Measurements from ENCODE around the gene TBC1D5.

Gene TBC1D5

DNA sequence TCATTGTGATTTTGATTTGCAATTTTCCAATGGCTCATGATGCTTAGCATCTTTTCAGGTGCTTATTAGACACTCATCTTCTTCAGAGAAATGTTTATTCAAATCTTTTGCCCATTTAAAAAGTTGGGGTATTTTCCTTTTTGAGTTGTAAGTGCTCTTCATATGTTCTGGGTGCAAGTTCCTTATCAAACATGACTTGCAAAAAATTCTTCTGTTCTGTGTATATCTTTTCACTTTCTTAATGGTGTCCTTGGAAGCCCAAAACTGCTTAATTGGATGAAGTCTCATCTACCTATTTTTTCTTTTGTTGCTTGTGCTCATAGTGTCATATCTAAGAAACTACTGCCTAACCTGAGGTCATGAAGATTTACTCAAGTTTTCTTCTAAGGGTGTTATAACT lies 524.8 kb downstream of the TBC1D5 start:
- H3K4me1 ChIP-seq (ENCODE audit: low read depth, poor library complexity, severe bottlenecking) = no peaks in the 10 kb centered on the region
- H3K4me3 ChIP-seq (IDR thresholded peaks at IDR 0.05; ENCODE audit: insufficient read depth, low read depth, low read length) = no peak overlapping the region
- H2AFZ ChIP-seq (ENCODE audit: low read depth) = no peak overlapping the region
- H3K36me3 ChIP-seq (ENCODE audit: insufficient read depth) = no peaks in the 10 kb centered on the region
- H3K27me3 ChIP-seq (ENCODE audit: insufficient read depth, low read depth) = no peaks in the 10 kb centered on the region
- H4K20me1 ChIP-seq (ENCODE audit: insufficient read depth) = no peaks in the 10 kb centered on the region
- no peak overlapping the region for H3K9ac ChIP-seq
- no peak overlapping the region for H3K27ac ChIP-seq
- TF ChIP-seq, protein P1, sequence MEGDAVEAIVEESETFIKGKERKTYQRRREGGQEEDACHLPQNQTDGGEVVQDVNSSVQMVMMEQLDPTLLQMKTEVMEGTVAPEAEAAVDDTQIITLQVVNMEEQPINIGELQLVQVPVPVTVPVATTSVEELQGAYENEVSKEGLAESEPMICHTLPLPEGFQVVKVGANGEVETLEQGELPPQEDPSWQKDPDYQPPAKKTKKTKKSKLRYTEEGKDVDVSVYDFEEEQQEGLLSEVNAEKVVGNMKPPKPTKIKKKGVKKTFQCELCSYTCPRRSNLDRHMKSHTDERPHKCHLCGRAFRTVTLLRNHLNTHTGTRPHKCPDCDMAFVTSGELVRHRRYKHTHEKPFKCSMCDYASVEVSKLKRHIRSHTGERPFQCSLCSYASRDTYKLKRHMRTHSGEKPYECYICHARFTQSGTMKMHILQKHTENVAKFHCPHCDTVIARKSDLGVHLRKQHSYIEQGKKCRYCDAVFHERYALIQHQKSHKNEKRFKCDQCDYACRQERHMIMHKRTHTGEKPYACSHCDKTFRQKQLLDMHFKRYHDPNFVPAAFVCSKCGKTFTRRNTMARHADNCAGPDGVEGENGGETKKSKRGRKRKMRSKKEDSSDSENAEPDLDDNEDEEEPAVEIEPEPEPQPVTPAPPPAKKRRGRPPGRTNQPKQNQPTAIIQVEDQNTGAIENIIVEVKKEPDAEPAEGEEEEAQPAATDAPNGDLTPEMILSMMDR (conservative IDR thresholded peaks at IDR 0.05; ENCODE audit: low read depth, low read length) = no peak
- H3K79me2 ChIP-seq (ENCODE audit: insufficient read depth, low read depth) = no peaks in the 10 kb centered on the region
- no peak overlapping the region for H3K4me2 ChIP-seq

DNA sequence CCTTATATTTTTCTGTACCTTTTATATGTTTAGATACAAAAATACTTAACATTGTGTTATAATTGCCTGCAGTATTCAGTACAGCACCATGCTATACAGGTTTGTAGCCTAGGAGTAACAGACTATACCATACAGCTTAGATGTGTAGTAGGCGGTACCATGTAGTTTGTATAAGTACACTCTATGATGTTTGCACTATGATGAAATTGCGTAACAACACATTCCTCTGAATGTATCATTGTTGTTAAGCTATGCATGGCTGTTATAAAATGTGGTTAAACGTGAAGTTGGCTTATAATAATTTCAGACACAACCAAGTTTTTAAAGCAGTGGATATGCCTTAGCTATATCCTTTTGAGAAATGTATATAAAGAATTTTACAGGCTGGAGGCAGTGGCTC lies 529.3 kb downstream of the TBC1D5 start:
- H3K4me3 ChIP-seq (IDR thresholded peaks at IDR 0.05; ENCODE audit: insufficient read depth, low read depth, low read length) = no peak overlapping the region
- H4K20me1 ChIP-seq (ENCODE audit: insufficient read depth) = no peaks in the 10 kb centered on the region
- H3K27me3 ChIP-seq (ENCODE audit: insufficient read depth, low read depth) = no peaks in the 10 kb centered on the region
- no peak overlapping the region for H2AFZ ChIP-seq (ENCODE audit: low read depth)
- H3K79me2 ChIP-seq (ENCODE audit: insufficient read depth, low read depth) = no peaks in the 10 kb centered on the region
- no peak overlapping the region for H3K4me2 ChIP-seq
- no peaks in the 10 kb centered on the region for H3K36me3 ChIP-seq (ENCODE audit: insufficient read depth)
- no peak overlapping the region for H3K9ac ChIP-seq
- TF ChIP-seq, protein P1 (conservative IDR thresholded peaks at IDR 0.05; ENCODE audit: low read depth, low read length) = no peak
- no peaks in the 10 kb centered on the region for H3K4me1 ChIP-seq (ENCODE audit: low read depth, poor library complexity, severe bottlenecking)
- H3K27ac ChIP-seq = no peak overlapping the region

DNA sequence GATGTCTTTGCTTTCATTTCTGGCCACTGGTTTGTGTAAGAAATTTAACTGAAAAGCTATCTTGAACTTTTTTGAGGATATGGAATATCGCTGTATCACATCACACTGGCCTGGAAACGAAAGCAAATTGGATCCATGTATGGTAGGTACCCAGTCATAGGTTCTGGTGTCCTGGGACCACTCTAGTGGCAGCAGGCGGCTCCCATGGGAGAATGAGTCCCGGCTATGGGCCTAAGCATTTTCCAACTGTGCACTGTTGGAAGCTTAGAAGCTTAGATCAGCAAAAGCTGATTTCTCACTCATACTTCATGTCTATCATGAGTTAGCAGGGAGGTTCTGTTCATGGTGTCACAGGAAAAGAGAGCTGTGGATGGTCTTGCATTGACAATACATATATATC lies 534.5 kb downstream of the TBC1D5 start:
- Histone ChIP-seq H3K36me3 (ENCODE audit: insufficient read depth) (no peaks in the 10 kb centered on the region), H3K4me1 (ENCODE audit: low read depth, poor library complexity, severe bottlenecking) (no peaks in the 10 kb centered on the region), H3K4me3 (IDR thresholded peaks at IDR 0.05; ENCODE audit: insufficient read depth, low read depth, low read length) (no peak overlapping the region), H3K27ac (no peak overlapping the region), H3K9ac (no peak overlapping the region), H3K79me2 (ENCODE audit: insufficient read depth, low read depth) (no peaks in the 10 kb centered on the region), H3K27me3 (ENCODE audit: insufficient read depth, low read depth) (no peaks in the 10 kb centered on the region), H4K20me1 (ENCODE audit: insufficient read depth) (no peaks in the 10 kb centered on the region), H3K4me2 (no peak overlapping the region), H2AFZ (ENCODE audit: low read depth) (no peak overlapping the region)
- TF ChIP-seq, protein P1 (conservative IDR thresholded peaks at IDR 0.05; ENCODE audit: low read depth, low read length) = no peak

DNA sequence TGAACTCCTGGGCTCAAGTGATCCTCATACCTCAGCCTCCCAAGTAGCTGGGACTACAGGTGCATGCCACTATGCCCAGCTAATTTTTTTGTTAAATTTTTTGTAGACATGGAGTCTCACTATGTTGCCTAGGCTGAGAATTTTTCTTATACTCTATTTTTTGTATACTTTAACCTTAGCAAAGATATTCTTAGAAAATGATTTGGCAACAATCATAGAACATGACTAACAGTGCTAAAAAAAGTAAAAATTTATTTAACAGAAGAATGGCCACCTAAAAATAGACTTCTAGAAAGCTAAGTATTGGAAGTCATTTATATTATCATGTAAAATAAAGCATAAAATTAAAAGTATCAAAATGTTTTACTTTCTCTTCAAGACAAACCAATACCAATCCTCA lies 535.4 kb downstream of the TBC1D5 start:
- H3K36me3 ChIP-seq (ENCODE audit: insufficient read depth) = no peaks in the 10 kb centered on the region
- H3K4me3 ChIP-seq (IDR thresholded peaks at IDR 0.05; ENCODE audit: insufficient read depth, low read depth, low read length) = no peak overlapping the region
- H3K4me1 ChIP-seq (ENCODE audit: low read depth, poor library complexity, severe bottlenecking) = no peaks in the 10 kb centered on the region
- H2AFZ ChIP-seq (ENCODE audit: low read depth) = no peak overlapping the region
- H3K9ac ChIP-seq = no peak overlapping the region
- TF ChIP-seq, protein P1 (conservative IDR thresholded peaks at IDR 0.05; ENCODE audit: low read depth, low read length) = no peak
- H3K27ac ChIP-seq = no peak overlapping the region
- H3K4me2 ChIP-seq = no peak overlapping the region
- no peaks in the 10 kb centered on the region for H3K79me2 ChIP-seq (ENCODE audit: insufficient read depth, low read depth)
- no peaks in the 10 kb centered on the region for H3K27me3 ChIP-seq (ENCODE audit: insufficient read depth, low read depth)
- no peaks in the 10 kb centered on the region for H4K20me1 ChIP-seq (ENCODE audit: insufficient read depth)
